Brain microvascular endothelial cell (primary cell): ENCODE results near the gene MT1B.

Experiments used
- DNase-seq: peaks from one replicate; pipeline ENCODE4 v3.0.0-alpha.2; 2020
- H3K27ac ChIP-seq: fragments of 250-450 bp; sonication (Bioruptor Pico); 2 replicates; pipeline ENCODE4 v1.5.1; 2020; ENCODE audit warnings: mild to moderate bottlenecking, moderate library complexity
- H3K27me3 ChIP-seq: fragments of 250-450 bp; sonication (Bioruptor Pico); replicated peaks from 2 replicates; pipeline ENCODE4 v1.5.1; 2020; ENCODE audit warnings: mild to moderate bottlenecking
- H3K36me3 ChIP-seq: fragments of 250-450 bp; sonication (Bioruptor Pico); replicated peaks from 2 replicates; pipeline ENCODE4 v1.5.1; 2020; ENCODE audit warnings: mild to moderate bottlenecking
- H3K4me3 ChIP-seq: 2 replicates; pipeline ENCODE4 v1.5.1; 2011; ENCODE audit warnings: low read depth, mild to moderate bottlenecking, control low read depth, low read length, moderate library complexity
- in situ Hi-C: cut with HindIII; loops from 2 replicates; pipeline ENCODE4 v1.10.0; 2017; ENCODE audit warnings: low sequenced_read_pairs, low pct_ligation_motif_present
- TF ChIP-seq, protein P1 (sequence below): IDR thresholded peaks from 2 replicates; pipeline ENCODE4 v1.5.1; 2011; ENCODE audit warnings: low read depth, mild to moderate bottlenecking, moderate library complexity, low read length, control low read depth, inconsistent platforms; ENCODE audit errors: missing control alignments

MT1B gene

DNA sequence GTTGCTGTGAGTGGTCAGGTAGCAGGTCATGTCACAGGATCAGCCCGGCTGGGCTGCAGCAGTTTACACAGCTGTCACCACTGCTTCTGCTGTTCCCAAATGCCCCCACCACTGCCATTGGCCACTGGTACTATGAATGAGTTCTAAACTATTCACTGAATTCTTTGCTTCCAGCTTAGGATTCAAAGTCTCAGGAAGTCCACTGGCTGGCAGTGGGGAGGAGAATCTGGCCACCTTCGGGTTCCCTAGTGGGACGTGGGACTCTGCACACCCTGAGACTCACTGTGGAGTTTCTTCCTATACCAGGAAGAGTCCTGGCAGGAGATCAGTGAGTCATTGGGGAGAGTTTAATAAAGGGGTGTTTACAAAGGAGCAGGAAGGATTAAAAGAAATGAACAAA, 37.5 kb downstream of the MT1B start:
- Histone ChIP-seq H3K36me3 (no peaks in the 10 kb centered on the region), H3K27ac (no peak overlapping the region), H3K4me3 (no peak overlapping the region), H3K27me3 (no peaks in the 10 kb centered on the region)
- TF ChIP-seq, protein P1, sequence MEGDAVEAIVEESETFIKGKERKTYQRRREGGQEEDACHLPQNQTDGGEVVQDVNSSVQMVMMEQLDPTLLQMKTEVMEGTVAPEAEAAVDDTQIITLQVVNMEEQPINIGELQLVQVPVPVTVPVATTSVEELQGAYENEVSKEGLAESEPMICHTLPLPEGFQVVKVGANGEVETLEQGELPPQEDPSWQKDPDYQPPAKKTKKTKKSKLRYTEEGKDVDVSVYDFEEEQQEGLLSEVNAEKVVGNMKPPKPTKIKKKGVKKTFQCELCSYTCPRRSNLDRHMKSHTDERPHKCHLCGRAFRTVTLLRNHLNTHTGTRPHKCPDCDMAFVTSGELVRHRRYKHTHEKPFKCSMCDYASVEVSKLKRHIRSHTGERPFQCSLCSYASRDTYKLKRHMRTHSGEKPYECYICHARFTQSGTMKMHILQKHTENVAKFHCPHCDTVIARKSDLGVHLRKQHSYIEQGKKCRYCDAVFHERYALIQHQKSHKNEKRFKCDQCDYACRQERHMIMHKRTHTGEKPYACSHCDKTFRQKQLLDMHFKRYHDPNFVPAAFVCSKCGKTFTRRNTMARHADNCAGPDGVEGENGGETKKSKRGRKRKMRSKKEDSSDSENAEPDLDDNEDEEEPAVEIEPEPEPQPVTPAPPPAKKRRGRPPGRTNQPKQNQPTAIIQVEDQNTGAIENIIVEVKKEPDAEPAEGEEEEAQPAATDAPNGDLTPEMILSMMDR: no peak
- no peak for DNase-seq
- in situ Hi-C loops: no loop called here

DNA sequence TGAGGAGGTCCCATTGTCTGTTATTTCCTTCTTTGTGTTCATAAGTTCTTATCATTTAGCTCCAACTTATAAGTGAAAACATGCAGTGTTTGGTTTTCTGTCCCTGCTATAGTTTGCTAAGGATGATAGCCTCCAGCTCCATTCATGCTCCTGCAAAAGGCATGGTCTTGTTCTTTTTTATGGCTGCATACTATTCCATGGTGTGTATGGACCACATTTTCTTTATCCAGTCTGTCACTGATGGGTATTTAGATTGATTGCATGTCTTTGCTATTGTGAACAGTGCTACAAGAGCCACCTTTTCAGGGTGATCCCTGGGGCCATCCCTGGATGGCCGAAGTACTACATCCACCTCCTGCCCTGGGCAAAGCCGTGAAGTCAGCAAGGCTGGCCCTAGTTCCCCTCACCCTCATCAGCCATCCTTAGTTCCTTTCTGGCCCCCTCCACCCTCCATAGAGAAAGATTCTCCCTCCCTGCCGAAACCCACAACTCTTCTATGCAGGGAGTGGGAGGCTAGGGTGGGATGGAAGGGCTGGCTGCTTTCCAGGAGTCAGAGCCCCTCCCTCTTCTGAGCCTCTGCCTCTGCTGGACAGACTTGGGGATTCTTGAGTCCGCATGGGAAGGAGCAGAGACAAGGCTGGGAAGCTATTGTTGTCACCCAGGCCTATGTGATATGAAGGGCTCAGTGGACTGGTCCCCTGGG, 38.9 kb downstream of the MT1B start:
- no peaks in the 10 kb centered on the region for H3K27me3 ChIP-seq
- H3K27ac ChIP-seq: no peak overlapping the region
- TF ChIP-seq, protein P1: no peak
- H3K4me3 ChIP-seq: no peak overlapping the region
- in situ Hi-C loops: no loop called here
- H3K36me3 ChIP-seq: no peaks in the 10 kb centered on the region
- DNase-seq: no peak

DNA sequence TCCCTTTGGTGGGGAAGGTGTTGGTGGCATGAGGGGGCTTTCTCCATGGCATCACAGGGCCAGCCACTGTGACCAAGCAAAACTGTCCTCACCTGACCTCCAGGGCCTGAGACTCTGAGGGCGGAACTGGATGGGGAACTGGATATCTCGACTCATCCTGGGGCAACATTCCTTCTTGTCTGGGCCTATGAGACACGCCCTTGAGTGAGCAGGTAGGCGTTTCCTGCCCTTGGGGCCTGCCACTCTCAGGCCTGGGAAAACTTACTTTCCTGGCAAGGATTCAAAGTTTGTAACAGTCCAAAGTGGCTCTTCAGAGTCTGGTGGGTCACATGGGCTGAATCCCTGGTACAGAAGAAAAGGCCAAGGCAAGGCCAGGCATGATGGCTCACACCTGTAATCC, 40.2 kb downstream of the MT1B start:
- Histone ChIP-seq H3K27ac (no peak overlapping the region), H3K27me3 (no peaks in the 10 kb centered on the region), H3K4me3 (no peak overlapping the region), H3K36me3 (no peaks in the 10 kb centered on the region)
- no peak for DNase-seq
- TF ChIP-seq, protein P1: no peak
- in situ Hi-C loops: no loop called here

DNA sequence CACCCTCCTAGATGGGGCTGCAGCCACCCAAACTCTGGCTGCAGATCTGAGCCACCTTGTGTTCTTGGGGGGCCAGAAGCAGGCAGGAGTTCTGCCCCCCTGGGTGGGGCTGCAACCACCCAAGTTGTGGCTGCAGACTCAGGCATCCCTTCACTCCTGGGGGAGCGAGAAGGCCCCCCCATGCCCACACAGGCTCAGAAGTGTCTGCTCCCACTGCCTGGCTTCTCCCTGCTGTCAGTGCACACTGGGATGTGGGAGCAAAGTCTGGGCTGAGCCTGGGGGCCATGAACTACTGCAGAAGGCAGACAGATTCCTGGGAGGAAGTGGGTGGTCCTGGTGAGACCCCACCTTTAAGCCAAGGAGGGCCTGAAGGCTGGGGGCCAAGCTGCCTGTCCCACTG, 43.6 kb downstream of the MT1B start:
- in situ Hi-C loops: no loop called here
- TF ChIP-seq, protein P1: no peak
- Histone ChIP-seq H3K4me3 (no peak overlapping the region), H3K27ac (no peak overlapping the region), H3K27me3 (no peaks in the 10 kb centered on the region), H3K36me3 (no peaks in the 10 kb centered on the region)
- DNase-seq: no peak

DNA sequence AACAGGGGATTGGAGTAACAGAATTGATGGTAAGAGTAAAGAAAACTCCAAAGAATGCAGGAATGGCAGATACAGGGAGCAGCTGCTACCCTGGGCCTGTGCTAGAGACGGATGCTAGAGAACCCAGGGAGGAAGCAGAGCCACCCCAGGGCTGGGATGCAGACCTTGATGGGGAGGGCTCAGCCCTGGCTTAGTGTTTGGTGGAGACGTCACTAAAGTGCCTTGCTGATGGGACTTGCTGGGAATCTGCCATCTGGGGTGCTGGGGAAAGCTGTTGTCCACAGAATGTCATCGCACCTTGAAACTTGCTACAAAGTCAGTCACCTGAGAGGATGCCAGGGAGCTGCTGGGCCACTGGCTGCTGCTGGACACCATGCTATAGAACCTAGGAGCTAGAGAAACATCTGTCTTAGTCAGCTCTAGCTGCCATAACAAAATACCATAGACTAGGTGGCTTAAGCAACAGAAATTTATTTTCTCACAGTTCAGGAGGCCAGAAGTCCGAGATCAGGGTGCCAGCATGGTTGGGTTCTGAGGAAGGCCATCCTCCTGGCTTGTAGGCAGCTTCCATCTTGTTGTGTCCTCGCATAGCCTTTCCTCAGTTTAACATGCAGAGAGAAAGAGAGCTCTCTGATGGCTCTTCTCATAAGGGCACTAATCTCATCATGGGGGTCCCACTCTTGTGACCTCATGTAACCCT, 45.9 kb downstream of the MT1B start:
- TF ChIP-seq, protein P1: no peak
- DNase-seq: no peak
- Histone ChIP-seq H3K27me3 (no peaks in the 10 kb centered on the region), H3K36me3 (no peaks in the 10 kb centered on the region), H3K4me3 (no peak overlapping the region), H3K27ac (no peak overlapping the region)
- in situ Hi-C loops: no loop called here
